Measurements from ENCODE around the gene FNDC10. TPM values are rescaled to one million over a fixed set of nuclear protein-coding genes. Genes with fewer than 3 reads are reported as not detected.
A peak's percentile ranks its signal among the peaks of the same experiment; 100 is the strongest.

Gene FNDC10
- total and polyA plus RNA-seq, 8 donors = 0.28 to 2.4 (median 1.1) TPM

GRCh38 chr1:1616045-1616790 is 16.3 kb upstream of the FNDC10 start:
- Histone ChIP-seq H3K4me3 (peak overlapping the region; percentile 95 to 100 (median 100)), H3K9me3 (no peaks in the 10 kb centered on the region), H3K36me3 (no peaks in the 10 kb centered on the region), H3K27ac (peak overlapping the region; percentile 98 to 100 (median 100)), H3K4me1 (peaks cover 0 to 16% (median 7%) of the 10 kb centered on the region in 3 donors), H3K27me3 (no peaks in the 10 kb centered on the region)
- TF ChIP-seq, protein P1, sequence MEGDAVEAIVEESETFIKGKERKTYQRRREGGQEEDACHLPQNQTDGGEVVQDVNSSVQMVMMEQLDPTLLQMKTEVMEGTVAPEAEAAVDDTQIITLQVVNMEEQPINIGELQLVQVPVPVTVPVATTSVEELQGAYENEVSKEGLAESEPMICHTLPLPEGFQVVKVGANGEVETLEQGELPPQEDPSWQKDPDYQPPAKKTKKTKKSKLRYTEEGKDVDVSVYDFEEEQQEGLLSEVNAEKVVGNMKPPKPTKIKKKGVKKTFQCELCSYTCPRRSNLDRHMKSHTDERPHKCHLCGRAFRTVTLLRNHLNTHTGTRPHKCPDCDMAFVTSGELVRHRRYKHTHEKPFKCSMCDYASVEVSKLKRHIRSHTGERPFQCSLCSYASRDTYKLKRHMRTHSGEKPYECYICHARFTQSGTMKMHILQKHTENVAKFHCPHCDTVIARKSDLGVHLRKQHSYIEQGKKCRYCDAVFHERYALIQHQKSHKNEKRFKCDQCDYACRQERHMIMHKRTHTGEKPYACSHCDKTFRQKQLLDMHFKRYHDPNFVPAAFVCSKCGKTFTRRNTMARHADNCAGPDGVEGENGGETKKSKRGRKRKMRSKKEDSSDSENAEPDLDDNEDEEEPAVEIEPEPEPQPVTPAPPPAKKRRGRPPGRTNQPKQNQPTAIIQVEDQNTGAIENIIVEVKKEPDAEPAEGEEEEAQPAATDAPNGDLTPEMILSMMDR (IDR thresholded peaks at IDR 0.05) = no peak
- intact Hi-C loops (cut with DNase I) = no loop called here
- 2 to 3% methylated on average over 58 to 80 of the region's 80 CpGs for WGBS, 2 donors
- peak in 3 of 4 donors; percentile 6 to 29 (median 9) for ATAC-seq
- DNase-seq = peak in 4 of 6 donors; percentile 50 to 85 (median 78)
- FAIRE-seq = no peak

GRCh38 chr1:1615256-1616044 is 15.5 kb upstream of the FNDC10 start, which contains the start of gene MIB2:
MIB2 (plus strand) TSS chr1:1615500; CDS start chr1:1623453, 7,953 bp downstream.
- intact Hi-C loops (cut with DNase I) = no loop called here
- DNase-seq (peak; percentile 94 to 99 (median 98)), FAIRE-seq (no peak), ATAC-seq (peak; percentile 90 to 96 (median 92))
- Histone ChIP-seq H3K27me3 (no peaks in the 10 kb centered on the region), H3K4me3 (peak within 1 kb of the TSS; percentile 95 to 100 (median 100)), H3K27ac (peak within 1 kb of the TSS; percentile 98 to 100 (median 100)), H3K4me1 (peaks cover 0 to 16% (median 7%) of the 10 kb centered on the region in 3 donors), H3K9me3 (no peaks in the 10 kb centered on the region), H3K36me3 (no peaks in the 10 kb centered on the region)
- TF ChIP-seq, protein P1 (IDR thresholded peaks at IDR 0.05) = no peak
- 0% methylated on average over 71 to 107 of the region's 107 CpGs for WGBS, 2 donors

- Histone ChIP-seq H3K9me3 (no peaks in the 10 kb centered on the region), H3K4me3 (peak overlapping the region; percentile 95 to 100 (median 100)), H3K27ac (peak overlapping the region; percentile 98 to 100 (median 100)), H3K36me3 (no peaks in the 10 kb centered on the region), H3K27me3 (no peaks in the 10 kb centered on the region), H3K4me1 (peaks cover 0 to 16% (median 7%) of the 10 kb centered on the region in 3 donors)
- TF ChIP-seq, protein P1 (IDR thresholded peaks at IDR 0.05) = no peak
- intact Hi-C loops (cut with DNase I) = no loop called here
- ATAC-seq (no peak), FAIRE-seq (no peak), DNase-seq (no peak)
- 0 to 1% methylated on average over 23 of the region's 23 CpGs for WGBS, 2 donors
Observed at GRCh38 chr1:1614954-1615255, 15.0 kb upstream of the FNDC10 start.

- intact Hi-C loops (cut with DNase I) = no loop called here
- Histone ChIP-seq H3K27me3 (no peaks in the 10 kb centered on the region), H3K4me3 (peak overlapping the region; percentile 95 to 100 (median 100)), H3K9me3 (no peaks in the 10 kb centered on the region), H3K36me3 (no peaks in the 10 kb centered on the region), H3K27ac (peak overlapping the region; percentile 98 to 100 (median 100)), H3K4me1 (peaks cover 0 to 16% (median 7%) of the 10 kb centered on the region in 3 donors)
- whole genome bisulfite sequencing, 2 donors = 4% methylated on average over 30 of the region's 30 CpGs
- DNase-seq (peak; percentile 55 to 64 (median 62)), FAIRE-seq (no peak), ATAC-seq (peak; percentile 21 to 45 (median 26))
- TF ChIP-seq, protein P1 (IDR thresholded peaks at IDR 0.05) = no peak
Observed at GRCh38 chr1:1614204-1614953, 14.4 kb upstream of the FNDC10 start.

Measured in pancreas (tissue), 10 donors.